IPS-NIHi7 (cell line): ENCODE measurements around the gene PHB1.

ENCODE experiments used
- DNase-seq: peaks from one replicate; pipeline ENCODE4 v3.0.0; 2012; ENCODE audit warnings: mixed read lengths; ENCODE audit errors: extremely low spot score

The PHB1 gene

DNA sequence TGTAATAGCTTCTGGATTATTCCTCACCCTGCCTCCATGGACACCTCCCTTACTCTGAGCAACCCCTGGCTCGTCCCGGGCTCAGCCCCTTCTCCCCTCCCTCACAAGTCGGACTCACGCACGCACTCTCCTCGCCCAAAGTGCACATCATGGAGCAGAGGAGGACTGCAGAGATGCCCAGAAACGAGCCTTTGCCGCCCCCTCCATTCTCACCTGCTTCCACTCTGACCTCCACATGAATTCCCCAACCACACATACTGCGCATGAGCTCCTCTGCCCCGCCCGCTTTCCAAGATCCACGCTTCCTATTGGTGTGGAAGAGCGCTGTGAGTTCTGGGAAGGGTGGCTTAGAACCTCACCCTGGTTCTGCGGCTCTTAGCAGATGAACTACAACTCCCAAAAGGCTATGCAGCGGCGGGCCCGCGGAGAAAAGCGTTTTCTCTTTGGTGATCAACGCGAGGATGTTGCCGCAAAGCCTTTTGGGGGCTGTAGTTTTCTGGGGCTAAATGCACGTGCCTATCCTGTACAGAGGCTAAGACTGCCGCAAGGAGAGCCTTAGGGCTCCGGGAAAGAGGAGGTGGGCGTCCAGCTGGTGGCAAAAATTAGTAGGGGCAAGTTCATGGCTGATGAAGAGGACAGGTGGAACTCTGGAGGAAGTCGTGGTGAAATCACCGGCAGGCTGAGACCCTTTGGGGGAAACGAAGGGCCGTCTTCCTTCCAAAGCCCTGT is at the start of gene PHB1:
TSS of gene PHB1 (minus strand) at position 261 of the 729 bp plus-strand sequence. CDS start 1,618 bp downstream, outside the sequence.
- DNase-seq = peak; percentile 99

DNA sequence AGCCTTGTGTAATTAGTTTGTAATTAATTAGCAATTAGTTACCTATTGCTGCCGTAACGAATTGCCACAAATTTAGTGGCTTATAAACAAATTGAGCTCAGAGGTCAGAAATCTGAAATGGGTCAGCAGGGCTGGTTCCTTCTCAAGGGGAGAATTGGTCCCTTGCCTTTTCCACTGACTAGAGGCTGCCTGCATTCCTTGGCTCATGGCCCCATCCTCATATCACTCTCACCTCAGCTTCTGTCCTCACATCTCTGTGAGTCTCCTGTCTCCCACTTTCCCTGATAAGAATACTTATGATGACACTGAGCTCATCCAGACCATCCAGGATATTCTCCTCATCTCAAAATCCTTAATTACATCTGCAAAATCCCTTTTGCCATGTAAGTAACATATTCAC is 49.4 kb upstream of the PHB1 start:
- DNase-seq = no peak

DNA sequence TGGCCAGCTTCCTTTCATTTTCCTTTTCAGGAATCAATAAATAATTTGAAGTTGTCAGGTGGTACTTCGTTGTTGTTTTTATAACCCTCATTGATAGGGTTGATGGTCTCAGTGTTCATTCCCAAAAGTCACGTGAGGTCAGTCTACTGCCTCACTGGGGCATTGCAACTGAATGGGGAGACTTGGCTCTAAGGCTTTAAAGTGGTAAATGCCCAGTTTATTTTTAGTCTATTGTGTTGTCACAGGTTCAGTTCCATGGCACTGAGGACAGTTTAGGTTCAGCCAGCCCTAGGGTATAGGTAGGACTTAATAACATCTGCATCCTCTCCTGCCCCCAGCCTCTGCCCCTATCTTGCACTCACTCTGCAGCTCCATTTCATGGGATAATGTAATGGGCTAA is 46.9 kb upstream of the PHB1 start:
- DNase-seq = no peak

DNA sequence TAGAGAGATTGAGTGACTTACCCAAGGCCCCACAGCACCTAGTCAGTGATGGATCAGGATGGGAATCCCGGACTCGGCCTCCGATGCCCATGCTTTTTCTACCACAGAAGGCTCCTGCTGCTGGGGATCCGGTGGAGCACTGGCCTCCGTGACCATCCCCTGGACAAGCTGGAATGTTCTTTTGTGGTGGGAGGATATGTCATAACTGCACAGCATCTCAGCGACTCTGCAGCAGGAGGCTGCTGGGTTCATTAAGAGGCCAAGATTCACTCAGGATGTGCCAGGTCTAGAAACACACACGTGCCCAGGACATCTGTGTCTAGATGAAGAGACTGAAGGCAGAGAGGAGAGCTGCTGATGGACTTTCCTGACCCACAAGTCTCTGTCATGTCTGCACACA is 45.7 kb upstream of the PHB1 start:
- DNase-seq = no peak

DNA sequence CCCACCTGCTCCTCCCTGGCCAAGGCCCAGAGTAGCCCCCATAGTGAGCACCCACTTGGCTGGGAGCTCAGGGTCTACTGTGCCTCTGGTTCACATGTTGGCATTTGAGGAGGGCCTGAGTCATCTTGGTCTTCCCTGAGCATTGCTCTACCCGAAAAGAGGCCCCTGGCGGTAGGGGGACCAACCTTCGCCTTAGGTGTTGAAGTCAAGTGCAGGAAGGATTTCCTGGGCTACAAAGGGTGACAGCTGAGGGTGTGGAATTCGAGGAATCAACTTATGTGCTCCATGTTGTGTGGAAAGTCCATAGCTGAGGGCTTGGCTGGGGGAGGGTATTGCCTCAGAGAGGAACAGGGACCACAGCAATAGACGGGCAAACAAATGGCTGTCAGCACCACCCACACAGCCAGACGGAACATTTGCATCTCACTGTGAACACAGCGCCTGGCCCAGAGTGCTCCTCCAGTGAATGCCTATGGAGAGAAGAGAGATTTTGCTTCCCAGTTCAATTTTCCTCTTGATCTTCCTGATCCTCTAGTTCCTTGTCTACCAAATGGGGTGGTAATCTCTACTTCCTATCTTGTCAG is 44.8 kb upstream of the PHB1 start:
- DNase-seq = peak; percentile 64

DNA sequence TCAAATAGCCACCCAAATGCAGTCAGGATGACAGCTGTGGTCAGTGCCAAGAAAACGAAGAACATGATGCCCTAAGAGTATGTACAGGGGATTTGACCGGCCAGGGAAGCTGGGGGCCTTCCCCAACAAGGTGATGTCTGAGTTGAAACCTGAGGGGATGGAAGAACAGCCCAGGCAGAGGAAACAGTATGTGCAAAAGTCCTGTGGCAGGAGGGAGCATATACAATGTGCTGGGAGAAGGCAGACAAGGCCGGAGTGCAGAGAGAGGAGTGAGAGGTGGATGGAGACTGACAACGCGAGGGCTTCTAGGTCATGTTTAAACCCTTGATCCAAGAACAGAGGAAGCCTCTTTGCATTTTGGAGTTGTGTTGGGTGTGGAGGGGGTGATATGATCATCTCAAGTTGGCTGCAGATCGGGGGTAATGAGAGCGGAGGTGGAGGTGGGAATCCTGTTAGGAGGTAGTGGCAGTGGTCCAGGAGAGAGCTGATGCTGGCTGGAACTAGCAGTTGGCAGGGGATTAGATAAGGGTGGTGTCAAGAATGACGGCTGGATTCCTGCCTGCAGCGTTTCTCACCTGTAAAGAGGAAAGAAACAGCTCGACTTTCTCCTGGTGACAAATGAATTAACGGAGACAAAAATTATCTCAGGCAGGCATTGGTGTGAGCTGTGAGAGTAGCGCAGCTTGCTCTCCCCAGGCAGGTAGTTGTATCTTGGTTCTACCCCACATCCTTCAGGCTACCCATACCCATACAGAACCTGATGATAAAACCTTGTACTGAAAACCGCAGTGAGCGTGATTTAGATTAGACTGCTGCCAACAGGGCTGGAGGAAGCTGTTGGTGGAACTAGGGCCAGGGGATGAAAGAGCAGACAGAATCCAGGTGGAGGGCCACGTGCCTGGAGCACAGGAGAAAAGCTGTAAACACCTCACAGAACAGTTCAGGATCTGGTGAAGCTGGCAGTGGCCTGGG is 43.2 kb upstream of the PHB1 start:
- no peak for DNase-seq

DNA sequence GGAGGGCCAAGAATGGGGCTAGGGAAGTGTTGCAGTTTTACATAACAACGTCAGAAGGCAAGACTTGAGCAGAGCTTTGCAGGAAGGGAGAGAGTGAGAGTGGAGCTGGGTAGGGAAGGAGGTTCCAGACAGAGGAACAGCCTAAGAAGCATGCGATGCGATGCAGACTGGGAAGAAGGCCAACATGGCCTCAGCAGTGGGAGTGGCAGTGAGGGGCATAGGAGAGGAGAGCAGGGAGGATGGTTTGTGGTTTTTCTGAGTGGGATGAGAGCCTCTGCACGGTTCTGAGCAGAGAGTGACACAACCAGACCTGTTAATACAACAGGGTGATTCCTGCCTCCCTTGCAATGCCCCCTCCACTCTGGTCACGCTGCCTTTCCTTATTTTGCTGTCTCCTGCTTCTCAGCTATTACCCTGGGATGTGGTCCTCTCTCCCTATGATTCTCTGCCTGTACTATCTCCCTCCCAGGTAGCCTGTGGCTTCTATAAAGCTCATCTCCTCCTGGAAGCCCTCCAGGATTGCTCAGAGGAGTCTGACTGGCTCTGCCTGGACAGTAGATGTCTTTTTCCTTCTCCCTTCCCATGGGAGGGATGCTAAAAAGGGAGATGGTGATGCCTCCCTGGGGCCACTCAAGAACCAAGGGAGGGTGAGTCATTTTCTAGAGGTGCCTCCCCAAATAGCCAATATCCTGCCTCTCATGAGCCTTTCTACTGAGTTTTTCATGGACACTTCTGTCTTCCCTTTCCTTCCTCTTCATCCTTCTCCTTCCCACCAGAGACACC is 41.7 kb upstream of the PHB1 start:
- no peak for DNase-seq

DNA sequence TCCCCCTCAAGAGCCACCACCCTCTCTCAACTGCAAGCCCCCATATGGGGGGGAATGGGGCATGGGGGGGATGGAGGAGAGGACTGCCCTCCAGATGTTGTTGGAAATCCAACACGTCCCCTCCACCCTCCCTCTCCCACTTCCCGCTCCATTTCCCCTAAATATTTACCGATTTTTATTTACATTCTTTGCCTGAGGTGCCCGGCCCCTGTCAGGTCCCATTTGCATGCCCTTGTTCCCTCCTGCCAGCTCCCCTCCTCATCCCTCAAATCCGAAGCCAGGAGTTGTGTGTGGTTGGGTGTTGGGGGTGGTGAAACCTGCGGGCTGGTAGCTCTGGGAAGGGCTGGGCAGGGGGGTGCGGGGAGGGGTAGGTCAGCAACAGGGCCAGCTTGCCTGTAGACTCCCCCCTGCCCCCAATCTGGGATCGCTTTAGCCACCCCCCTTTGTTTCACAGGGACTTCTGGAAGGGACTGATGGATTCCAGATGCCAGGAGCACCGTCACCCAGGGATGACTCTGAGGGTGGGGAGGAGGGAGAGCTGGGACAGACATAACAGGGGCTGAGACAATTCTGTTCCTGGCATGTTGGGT is 40.7 kb upstream of the PHB1 start:
- DNase-seq = no peak

DNA sequence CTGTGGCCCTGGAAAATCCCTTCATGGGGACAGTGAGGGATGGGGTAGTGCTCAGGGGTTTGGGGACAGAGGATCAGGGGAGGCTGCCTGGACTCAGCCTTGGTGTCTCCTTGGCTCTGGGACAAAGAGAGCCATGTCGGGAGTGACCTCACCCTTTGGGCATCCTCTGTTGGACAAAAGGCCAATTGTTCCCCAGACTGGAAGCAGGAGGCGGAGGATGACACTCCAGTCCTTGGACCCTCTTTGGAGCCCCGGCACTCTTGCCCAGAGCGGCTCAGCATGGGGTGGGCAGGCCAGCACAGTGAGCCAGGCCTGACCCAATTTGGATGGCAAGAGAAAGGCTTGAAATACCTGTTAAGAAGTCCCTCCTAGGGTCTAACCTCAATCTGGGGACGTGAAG is 39.4 kb upstream of the PHB1 start:
- DNase-seq = no peak

DNA sequence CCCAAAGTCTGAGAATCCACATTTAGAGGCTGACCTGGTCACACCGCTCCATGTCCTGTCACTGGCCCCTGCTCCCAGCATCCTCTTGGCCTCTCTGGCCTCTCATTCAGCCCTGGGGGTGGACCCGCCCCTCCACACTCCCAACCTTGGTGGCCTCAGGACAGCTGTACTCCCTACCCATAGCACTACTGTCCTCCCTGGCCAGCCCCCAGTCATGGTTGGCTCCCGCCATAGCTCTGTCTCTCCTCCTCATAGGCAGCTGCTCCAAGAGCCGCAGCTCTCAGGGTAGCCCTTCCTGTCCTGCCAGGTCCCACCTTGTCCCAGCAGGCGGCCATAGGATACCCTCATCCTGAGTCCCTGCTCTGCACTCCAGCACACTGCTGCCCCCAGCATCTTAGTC is 38.0 kb upstream of the PHB1 start:
- no peak for DNase-seq

DNA sequence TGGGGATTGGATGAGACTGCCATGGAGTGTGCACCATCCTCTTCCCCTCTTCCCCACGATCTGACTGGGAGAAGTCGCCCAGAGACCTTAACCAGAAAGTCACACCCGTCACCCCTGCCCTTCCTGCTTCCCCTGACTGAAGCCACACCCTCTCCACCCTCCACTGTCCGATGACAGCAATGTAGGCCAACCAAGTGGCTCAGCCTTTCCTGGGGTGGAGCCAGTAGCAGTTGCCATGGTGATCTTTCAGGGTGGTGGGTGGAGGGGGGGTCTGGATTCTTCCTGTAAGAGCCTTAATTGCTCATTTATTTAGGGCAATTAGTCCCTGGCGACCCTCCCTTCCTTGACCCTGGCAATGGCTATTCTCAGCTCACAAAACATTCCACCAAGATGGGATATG is 37.5 kb upstream of the PHB1 start:
- no peak for DNase-seq

DNA sequence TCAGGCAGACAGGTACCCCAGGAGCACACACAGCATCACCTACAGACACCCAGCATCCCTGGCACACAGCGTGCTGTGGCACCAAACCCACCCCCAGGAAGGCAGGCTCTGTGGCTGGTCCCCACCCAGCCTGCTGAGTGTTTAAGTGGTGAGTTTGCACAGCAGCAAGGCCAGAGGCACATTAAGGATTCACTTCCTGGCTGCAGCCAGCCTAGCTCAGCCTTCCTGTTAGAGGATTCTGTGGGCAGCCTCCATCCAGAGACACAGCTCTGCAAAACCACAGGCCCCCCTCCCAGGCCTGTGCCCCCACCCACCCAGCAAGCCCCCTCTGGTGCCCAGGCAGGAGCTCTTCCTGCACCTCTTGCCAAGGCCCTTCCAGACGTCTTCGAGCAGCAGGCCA is 36.1 kb upstream of the PHB1 start:
- no peak for DNase-seq

DNA sequence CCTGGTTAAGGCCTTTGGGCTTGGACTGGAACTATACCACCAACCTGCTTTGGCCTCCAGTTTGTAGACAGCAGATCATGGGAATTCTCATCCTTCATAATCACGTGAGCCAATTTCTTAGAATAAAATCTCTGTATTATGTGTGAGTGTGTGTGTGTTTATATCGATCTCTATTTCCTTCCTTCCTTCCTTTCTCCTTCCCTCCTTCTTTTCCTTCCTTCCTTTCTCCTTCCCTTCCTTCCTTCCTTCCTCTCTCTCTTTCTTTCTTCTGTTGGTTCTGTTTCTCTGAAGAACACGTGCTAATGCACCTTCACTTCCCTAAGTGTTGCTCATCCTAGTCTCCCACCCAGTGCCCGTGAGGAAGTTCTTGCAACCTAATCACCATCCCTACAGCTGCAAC is 35.5 kb upstream of the PHB1 start:
- no peak for DNase-seq

DNA sequence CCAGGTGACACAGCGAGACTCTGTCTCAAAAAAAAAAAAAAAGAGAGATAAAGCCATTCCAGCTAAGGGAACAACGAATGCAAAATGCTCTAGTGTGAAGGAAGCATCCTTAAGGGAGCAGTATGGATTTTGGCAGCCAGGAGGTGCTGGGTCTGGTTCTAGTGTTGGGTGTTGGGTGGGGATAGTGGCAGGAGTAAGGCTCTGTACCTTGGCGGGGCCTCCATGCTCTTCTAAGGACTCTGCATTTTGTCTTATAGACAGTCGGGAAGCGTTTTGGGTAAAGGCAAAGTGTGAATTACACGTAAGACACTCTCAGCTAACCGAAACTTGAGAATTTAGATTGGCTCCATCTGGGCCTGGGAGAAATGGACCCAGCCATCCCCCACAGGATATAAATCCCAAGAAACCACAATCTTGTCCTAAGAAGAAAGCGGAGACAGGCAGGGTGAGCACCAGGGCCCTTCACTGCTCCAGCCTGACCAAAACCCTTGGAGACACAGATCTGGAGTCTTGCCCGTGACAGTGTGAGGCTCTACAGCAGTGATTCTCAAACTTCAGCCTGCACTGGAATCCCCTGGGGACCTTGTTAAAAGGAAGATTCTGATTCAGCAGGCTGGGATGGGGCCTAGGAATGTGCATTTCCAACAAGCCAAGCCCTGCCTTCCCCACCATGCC is 33.1 kb upstream of the PHB1 start:
- DNase-seq = no peak

DNA sequence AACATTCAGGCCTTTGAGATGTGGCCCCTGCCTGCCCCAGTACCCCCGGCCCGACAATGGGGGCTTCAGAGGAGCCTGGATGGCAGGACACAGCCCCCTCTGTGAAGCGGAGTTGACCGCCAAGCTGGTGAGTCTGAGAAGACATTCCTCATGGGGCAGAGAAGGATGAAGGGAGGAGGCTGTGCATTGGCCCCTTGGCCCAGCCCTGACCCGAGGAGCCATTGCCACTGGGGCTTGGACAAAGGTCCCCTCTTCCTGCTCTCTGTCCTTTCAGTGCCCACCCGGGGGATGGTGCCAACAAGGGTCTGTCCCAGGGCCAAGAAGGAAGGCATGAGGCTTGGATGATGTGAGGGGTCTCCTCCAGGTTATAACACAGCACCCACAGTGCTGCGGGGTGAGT is 30.9 kb upstream of the PHB1 start:
- no peak for DNase-seq

DNA sequence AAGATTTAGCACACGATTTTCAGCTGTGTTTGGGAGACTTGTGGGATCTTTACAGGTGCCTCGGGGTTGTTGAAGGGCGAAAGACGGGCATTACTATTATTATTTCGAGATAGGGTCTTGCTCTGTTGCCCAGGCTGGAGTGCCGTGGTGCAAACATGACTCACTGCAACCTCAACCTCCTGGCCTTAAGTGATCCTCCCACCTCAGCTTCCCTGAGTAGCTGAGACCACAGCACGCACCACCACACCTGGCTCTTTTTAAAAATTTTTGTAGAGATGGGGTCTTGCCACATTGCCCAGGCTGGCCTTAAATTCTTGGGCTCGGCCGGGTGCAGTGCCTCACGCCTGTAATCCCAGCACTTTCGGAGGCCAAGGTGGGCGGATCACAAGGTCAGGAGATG is 29.7 kb upstream of the PHB1 start:
- no peak for DNase-seq

DNA sequence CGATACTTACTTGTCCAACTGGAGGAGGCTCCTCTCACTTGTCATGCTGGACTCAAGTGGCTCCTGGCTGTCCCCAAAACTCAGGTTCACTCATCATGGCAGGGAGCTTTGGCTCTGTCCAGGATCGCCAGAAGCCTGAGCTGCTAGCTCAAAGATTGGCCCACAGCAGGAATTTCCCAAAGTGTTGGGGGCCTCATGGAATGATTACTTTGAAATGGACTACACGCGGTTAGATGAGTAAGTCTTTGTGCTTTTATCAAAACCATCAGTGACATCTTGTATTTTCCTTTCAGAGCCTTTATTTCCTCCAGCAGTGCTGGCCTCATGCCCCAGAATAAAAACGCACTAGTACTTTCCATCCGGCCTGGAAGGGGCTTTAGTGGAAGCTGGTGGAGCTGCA is 29.2 kb upstream of the PHB1 start:
- no peak for DNase-seq

DNA sequence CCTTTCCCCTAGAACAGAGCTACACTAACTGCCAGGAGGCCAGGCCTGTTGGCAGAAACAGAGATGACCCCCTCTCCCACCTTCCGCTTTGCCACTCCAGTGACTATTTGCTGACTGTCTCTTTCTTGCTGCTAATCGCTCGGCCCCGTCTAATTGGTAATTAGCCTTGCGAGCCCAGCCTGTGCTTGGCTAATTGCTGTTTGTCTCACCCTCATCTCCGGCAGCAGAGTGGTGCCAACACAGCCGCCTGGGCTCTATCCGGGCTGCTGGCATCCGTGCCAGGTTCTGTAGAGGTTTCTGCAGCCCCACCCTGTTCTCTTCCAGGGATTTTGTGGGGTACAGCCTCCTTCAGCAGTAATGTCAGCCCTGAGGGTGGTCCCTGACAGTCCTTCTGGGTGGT is 27.4 kb upstream of the PHB1 start:
- no peak for DNase-seq

DNA sequence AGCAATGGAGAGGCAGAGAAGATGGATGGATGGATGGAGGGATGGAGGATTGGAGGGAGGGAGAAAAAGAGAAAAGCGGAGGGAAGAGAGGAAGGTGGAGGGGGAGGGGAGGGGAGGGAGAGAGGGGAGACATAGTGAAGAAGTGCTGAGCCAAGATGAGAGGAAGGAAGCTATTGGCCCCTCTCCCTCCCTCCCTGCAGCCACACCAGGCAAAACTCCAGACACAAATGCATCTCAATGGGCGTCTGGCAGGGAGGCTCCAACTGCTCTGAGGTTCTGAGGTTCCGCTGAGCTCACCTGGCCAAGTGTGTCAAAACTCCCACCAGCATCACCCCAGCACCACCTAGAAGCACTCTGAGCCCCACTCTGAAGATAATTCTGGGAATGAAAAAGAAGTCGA is 26.9 kb upstream of the PHB1 start:
- no peak for DNase-seq

DNA sequence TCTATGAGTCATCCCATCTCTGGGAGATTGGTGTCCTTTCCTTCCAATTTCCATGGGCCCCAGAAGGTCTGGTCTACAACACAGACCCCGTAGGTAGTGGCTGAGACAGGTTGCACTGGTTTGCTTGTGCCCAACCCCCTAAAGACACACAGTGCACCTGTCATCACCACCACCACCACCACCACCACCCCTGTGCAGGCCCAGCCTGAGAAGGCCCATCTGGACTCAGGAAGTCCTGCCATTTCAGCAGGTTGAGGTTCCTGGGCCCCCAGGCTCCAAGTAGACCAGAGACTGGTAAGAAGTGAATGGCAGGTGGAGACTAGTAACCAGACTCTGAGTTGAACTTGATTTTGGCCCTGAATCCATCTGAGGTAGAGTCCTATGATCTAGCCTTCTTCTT is 25.9 kb upstream of the PHB1 start:
- no peak for DNase-seq
